Natural killer cell treated with Interleukin-12 subunit alpha and Interleukin-12 subunit beta and Interleukin-15 and Interleukin-18, amount 100 ng/mL, for 72 hours (primary cell): ENCODE results near the gene CDS2. TPM values are rescaled to one million over a fixed set of nuclear protein-coding genes. Genes with fewer than 3 reads are reported as not detected.

ENCODE experiments used
- ATAC-seq, 2 donors: fragments of 150-1000 bp; cut with Tn5 transposase in 1 of 2; sonication (Bioruptor Pico), chemical (Tn5 transposase) in 1 of 2; 2 replicates each; pipeline ENCODE4 v1.10.0; 2021
- DNase-seq: peaks from one replicate; pipeline ENCODE4 v3.0.0; 2022; ENCODE audit warnings: low spot score
- H3K27ac Mint-ChIP-seq, 2 donors: 1 replicate in 1 of 2; 2 replicates in 1 of 2; pipeline ENCODE4 v1.8.0; 2022; ENCODE audit warnings: mixed read lengths in 2 of 2, mild to moderate bottlenecking in 1 of 2, moderate library complexity in 1 of 2
- H3K27me3 Mint-ChIP-seq, 2 donors: 1 replicate in 1 of 2; 2 replicates in 1 of 2; pipeline ENCODE4 v1.8.0; 2022; ENCODE audit warnings: mixed read lengths in 2 of 2
- H3K36me3 Mint-ChIP-seq: one replicate; pipeline ENCODE4 v1.8.0; 2022; ENCODE audit warnings: mixed read lengths
- H3K4me1 Mint-ChIP-seq, 2 donors: 1 replicate in 1 of 2; 2 replicates in 1 of 2; pipeline ENCODE4 v1.8.0; 2022; ENCODE audit warnings: low read depth in 2 of 2, mixed read lengths in 2 of 2, mild to moderate bottlenecking in 1 of 2
- H3K4me3 Mint-ChIP-seq: one replicate; pipeline ENCODE4 v1.8.0; 2022; ENCODE audit warnings: mixed read lengths
- H3K9me3 Mint-ChIP-seq: 2 replicates; pipeline ENCODE4 v1.8.0; 2022; ENCODE audit warnings: mixed read lengths
- total RNA-seq, 2 donors: library from RNA; stranded (reverse); gene quantifications; one replicate each; pipeline ENCODE4 v1.2.3, GENCODE V29; 2022

Gene CDS2
- total RNA-seq, 2 donors from 2014 or later, result 48.7 to 52.0 TPM

- ATAC-seq (no peak), DNase-seq (no peak)
- Mint-ChIP-seq H3K4me3 (no peak overlapping the region), H3K27me3 (no peaks in the 10 kb centered on the region), H3K4me1 (no peaks in the 10 kb centered on the region), H3K9me3 (no peaks in the 10 kb centered on the region), H3K36me3 (no peaks in the 10 kb centered on the region), H3K27ac (no peak overlapping the region)
Observed at GRCh38 chr20:5207138-5207537, 80.3 kb downstream of the CDS2 start.

- H3K9me3 Mint-ChIP-seq, result no peaks in the 10 kb centered on the region
- ATAC-seq (no peak), DNase-seq (no peak)
- H3K27ac Mint-ChIP-seq, result no peak overlapping the region
- H3K27me3 Mint-ChIP-seq, result no peaks in the 10 kb centered on the region
- no peaks in the 10 kb centered on the region for H3K4me1 Mint-ChIP-seq
- no peaks in the 10 kb centered on the region for H3K36me3 Mint-ChIP-seq
- no peak overlapping the region for H3K4me3 Mint-ChIP-seq
Observed at GRCh38 chr20:5211803-5212714, 85.3 kb downstream of the CDS2 start.

- no peaks in the 10 kb centered on the region for H3K4me1 Mint-ChIP-seq
- no peak for ATAC-seq
- H3K36me3 Mint-ChIP-seq, result no peaks in the 10 kb centered on the region
- no peak for DNase-seq
- H3K4me3 Mint-ChIP-seq, result no peak overlapping the region
- no peaks in the 10 kb centered on the region for H3K9me3 Mint-ChIP-seq
- no peak overlapping the region for H3K27ac Mint-ChIP-seq
- H3K27me3 Mint-ChIP-seq, result no peaks in the 10 kb centered on the region
Observed at GRCh38 chr20:5212907-5213487, 86.2 kb downstream of the CDS2 start.

- H3K4me1 Mint-ChIP-seq, result no peaks in the 10 kb centered on the region
- ATAC-seq (no peak), DNase-seq (no peak)
- H3K4me3 Mint-ChIP-seq, result no peak overlapping the region
- H3K9me3 Mint-ChIP-seq, result no peaks in the 10 kb centered on the region
- no peaks in the 10 kb centered on the region for H3K36me3 Mint-ChIP-seq
- no peak overlapping the region for H3K27ac Mint-ChIP-seq
- no peaks in the 10 kb centered on the region for H3K27me3 Mint-ChIP-seq
Observed at GRCh38 chr20:5214826-5215225, 88.0 kb downstream of the CDS2 start.

- no peak overlapping the region for H3K27ac Mint-ChIP-seq
- ATAC-seq (no peak), DNase-seq (no peak)
- no peaks in the 10 kb centered on the region for H3K4me1 Mint-ChIP-seq
- H3K4me3 Mint-ChIP-seq, result no peak overlapping the region
- no peaks in the 10 kb centered on the region for H3K27me3 Mint-ChIP-seq
- no peaks in the 10 kb centered on the region for H3K9me3 Mint-ChIP-seq
- no peaks in the 10 kb centered on the region for H3K36me3 Mint-ChIP-seq
Observed at GRCh38 chr20:5215672-5216304, 89.0 kb downstream of the CDS2 start.

- Mint-ChIP-seq H3K9me3 (no peaks in the 10 kb centered on the region), H3K36me3 (no peaks in the 10 kb centered on the region), H3K4me1 (no peaks in the 10 kb centered on the region), H3K27me3 (no peaks in the 10 kb centered on the region), H3K27ac (no peak overlapping the region), H3K4me3 (no peak overlapping the region)
- DNase-seq, result no peak
- no peak for ATAC-seq
Observed at GRCh38 chr20:5216663-5217062, 89.9 kb downstream of the CDS2 start.

GRCh38 chr20:5217616-5218015, 90.8 kb downstream of the CDS2 start:
- no peaks in the 10 kb centered on the region for H3K36me3 Mint-ChIP-seq
- no peak overlapping the region for H3K4me3 Mint-ChIP-seq
- DNase-seq (no peak), ATAC-seq (no peak)
- no peaks in the 10 kb centered on the region for H3K27me3 Mint-ChIP-seq
- H3K27ac Mint-ChIP-seq, result no peak overlapping the region
- no peaks in the 10 kb centered on the region for H3K9me3 Mint-ChIP-seq
- H3K4me1 Mint-ChIP-seq, result no peaks in the 10 kb centered on the region

GRCh38 chr20:5220321-5221060, 93.7 kb downstream of the CDS2 start:
- Mint-ChIP-seq H3K36me3 (no peaks in the 10 kb centered on the region), H3K9me3 (no peaks in the 10 kb centered on the region), H3K4me3 (no peak overlapping the region), H3K27ac (no peak overlapping the region), H3K27me3 (peaks cover 0 to 5% of the 10 kb centered on the region in 2 donors), H3K4me1 (no peaks in the 10 kb centered on the region)
- DNase-seq, result no peak
- no peak for ATAC-seq

GRCh38 chr20:5221061-5221430, 94.2 kb downstream of the CDS2 start:
- Mint-ChIP-seq H3K4me1 (no peaks in the 10 kb centered on the region), H3K9me3 (no peaks in the 10 kb centered on the region), H3K27me3 (peaks cover 0 to 5% of the 10 kb centered on the region in 2 donors), H3K27ac (no peak overlapping the region), H3K36me3 (no peaks in the 10 kb centered on the region), H3K4me3 (no peak overlapping the region)
- DNase-seq, result no peak
- no peak for ATAC-seq

GRCh38 chr20:5222919-5223634, 96.3 kb downstream of the CDS2 start:
- H3K27me3 Mint-ChIP-seq, result peaks cover 0 to 5% of the 10 kb centered on the region in 2 donors
- no peaks in the 10 kb centered on the region for H3K9me3 Mint-ChIP-seq
- peak in 1 of 2 donors; percentile 43 for ATAC-seq
- no peaks in the 10 kb centered on the region for H3K36me3 Mint-ChIP-seq
- H3K4me3 Mint-ChIP-seq, result no peak overlapping the region
- DNase-seq, result no peak
- H3K27ac Mint-ChIP-seq, result no peak overlapping the region
- no peaks in the 10 kb centered on the region for H3K4me1 Mint-ChIP-seq

- peaks cover 26 to 28% of the 10 kb centered on the region in 2 donors for H3K27me3 Mint-ChIP-seq
- H3K9me3 Mint-ChIP-seq, result no peaks in the 10 kb centered on the region
- no peaks in the 10 kb centered on the region for H3K4me1 Mint-ChIP-seq
- no peaks in the 10 kb centered on the region for H3K36me3 Mint-ChIP-seq
- no peak overlapping the region for H3K4me3 Mint-ChIP-seq
- ATAC-seq, result no peak
- no peak overlapping the region for H3K27ac Mint-ChIP-seq
- no peak for DNase-seq
Observed at GRCh38 chr20:5230544-5230943, 103.7 kb downstream of the CDS2 start.

- Mint-ChIP-seq H3K27ac (no peak overlapping the region), H3K36me3 (peaks cover 11% of the 10 kb centered on the region), H3K27me3 (peaks cover 45 to 54% of the 10 kb centered on the region in 2 donors), H3K4me1 (no peaks in the 10 kb centered on the region), H3K4me3 (no peak overlapping the region), H3K9me3 (no peaks in the 10 kb centered on the region)
- DNase-seq (no peak), ATAC-seq (no peak)
Observed at GRCh38 chr20:5234158-5234557, 107.3 kb downstream of the CDS2 start.

GRCh38 chr20:5234978-5235377, 108.2 kb downstream of the CDS2 start:
- Mint-ChIP-seq H3K27ac (no peak overlapping the region), H3K4me1 (no peaks in the 10 kb centered on the region), H3K9me3 (no peaks in the 10 kb centered on the region), H3K4me3 (no peak overlapping the region), H3K27me3 (peaks cover 44 to 62% of the 10 kb centered on the region in 2 donors), H3K36me3 (peaks cover 11% of the 10 kb centered on the region)
- no peak for DNase-seq
- ATAC-seq, result no peak
